ENCODE measurements around the gene GSTA4. TPM values are rescaled to one million over a fixed set of nuclear protein-coding genes. Genes with fewer than 3 reads are reported as not detected.

GSTA4 gene
- total RNA-seq, 2 experiments from 2014 or later: 0.25 TPM; not detected in 1

DNA sequence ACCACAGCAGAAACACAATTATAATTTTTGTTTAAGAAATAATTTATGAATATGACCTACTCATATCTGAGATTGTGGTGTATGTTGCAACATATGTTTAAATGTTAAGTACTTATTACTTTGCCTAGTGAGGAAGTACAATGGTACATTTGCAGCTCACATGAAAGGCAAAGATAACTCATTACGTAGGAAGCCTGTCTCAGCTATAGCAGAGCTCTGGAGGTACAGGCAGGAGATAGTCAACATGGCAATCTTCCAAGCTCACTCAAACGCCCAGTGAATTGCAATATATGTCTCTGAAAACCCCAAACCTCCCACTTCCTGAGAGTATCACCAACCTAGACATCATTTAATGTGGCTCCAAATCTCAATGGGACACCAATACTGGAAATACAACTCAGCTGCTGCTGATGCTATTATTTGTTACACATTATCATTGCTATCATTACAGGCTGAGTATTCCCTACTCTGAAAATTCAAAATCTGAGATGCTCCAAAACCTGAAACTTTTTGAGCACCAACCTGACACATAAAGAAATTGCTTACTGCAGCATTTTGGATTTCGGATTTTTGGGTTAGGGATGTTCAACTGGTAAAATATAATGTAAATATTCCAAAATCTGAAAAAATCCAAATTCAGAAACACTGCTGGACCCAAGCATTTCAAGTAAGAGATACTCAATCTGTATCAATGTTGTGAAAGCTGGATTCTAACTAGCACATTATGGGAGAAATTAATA lies 25.1 kb upstream of the GSTA4 start:
- ChIA-PET CTCF (no interaction called here), POLR2A (no interaction called here)
- H3K36me3 Mint-ChIP-seq (ENCODE audit: low read depth): peaks cover 65% of the 10 kb centered on the region
- H3K9me3 ChIP-seq (ENCODE audit: control insufficient read depth in 1 of 2, insufficient read depth in 1 of 2, low read length in 2 of 2): no peaks in the 10 kb centered on the region
- no peak for TF ChIP-seq CTCF (IDR thresholded peaks at IDR 0.05)
- no peaks in the 10 kb centered on the region for H3K27me3 ChIP-seq (ENCODE audit: control insufficient read depth in 1 of 2, insufficient read depth in 2 of 2, low read length in 2 of 2)
- H3K27ac Mint-ChIP-seq: no peak overlapping the region
- H3K27ac ChIP-seq (ENCODE audit: low read depth in 1 of 2, low read length in 2 of 2): no peak overlapping the region
- H3K4me1 Mint-ChIP-seq (ENCODE audit: low read depth): peaks cover 20% of the 10 kb centered on the region
- DNase-seq (no peak), ATAC-seq (ENCODE audit: poor library complexity) (peak; percentile 58)
- H3K4me3 Mint-ChIP-seq: no peak overlapping the region
- intact Hi-C loops (cut with DNase I, micrococcal nuclease): no loop called here
- no peaks in the 10 kb centered on the region for H3K27me3 Mint-ChIP-seq
- H3K36me3 ChIP-seq (ENCODE audit: insufficient read depth, low read length): peaks cover 33% of the 10 kb centered on the region
- no peaks in the 10 kb centered on the region for H3K9me3 Mint-ChIP-seq
- no peaks in the 10 kb centered on the region for H3K4me1 ChIP-seq (ENCODE audit: insufficient read depth, low read length)
- H3K4me3 ChIP-seq (ENCODE audit: low read length): no peak overlapping the region

- H3K9me3 Mint-ChIP-seq: no peaks in the 10 kb centered on the region
- H3K27me3 Mint-ChIP-seq: no peaks in the 10 kb centered on the region
- no peaks in the 10 kb centered on the region for H3K27me3 ChIP-seq (ENCODE audit: control insufficient read depth in 1 of 2, insufficient read depth in 2 of 2, low read length in 2 of 2)
- CTCF ChIA-PET: no interaction called here
- POLR2A ChIA-PET: interaction anchor here (1.0 kb wide), 1 partner anchor 11 kb away, joined by 3 read pairs; no protein-coding TSS in a partner anchor
- H3K27ac ChIP-seq (ENCODE audit: low read depth in 1 of 2, low read length in 2 of 2): no peak overlapping the region
- peaks cover 41% of the 10 kb centered on the region for H3K36me3 ChIP-seq (ENCODE audit: insufficient read depth, low read length)
- no peak overlapping the region for H3K4me3 ChIP-seq (ENCODE audit: low read length)
- intact Hi-C loops (cut with DNase I, micrococcal nuclease): no loop called here
- DNase-seq (no peak), ATAC-seq (ENCODE audit: poor library complexity) (no peak)
- H3K4me3 Mint-ChIP-seq: no peak overlapping the region
- peaks cover 15% of the 10 kb centered on the region for H3K4me1 Mint-ChIP-seq (ENCODE audit: low read depth)
- TF ChIP-seq CTCF (IDR thresholded peaks at IDR 0.05): no peak
- H3K36me3 Mint-ChIP-seq (ENCODE audit: low read depth): peaks cover 76% of the 10 kb centered on the region
- no peak overlapping the region for H3K27ac Mint-ChIP-seq
- H3K4me1 ChIP-seq (ENCODE audit: insufficient read depth, low read length): no peaks in the 10 kb centered on the region
- no peaks in the 10 kb centered on the region for H3K9me3 ChIP-seq (ENCODE audit: control insufficient read depth in 1 of 2, insufficient read depth in 1 of 2, low read length in 2 of 2)
Measured at GRCh38 chr6:53018446-53018845, 23.4 kb upstream of the GSTA4 start.

GRCh38 chr6:53015486-53015885 lies 20.4 kb upstream of the GSTA4 start:
- no peaks in the 10 kb centered on the region for H3K9me3 ChIP-seq (ENCODE audit: control insufficient read depth in 1 of 2, insufficient read depth in 1 of 2, low read length in 2 of 2)
- H3K4me1 ChIP-seq (ENCODE audit: insufficient read depth, low read length): no peaks in the 10 kb centered on the region
- no peak for DNase-seq
- Mint-ChIP-seq H3K27me3 (no peaks in the 10 kb centered on the region), H3K4me1 (ENCODE audit: low read depth) (peaks cover 6% of the 10 kb centered on the region), H3K9me3 (no peaks in the 10 kb centered on the region), H3K4me3 (no peak overlapping the region), H3K27ac (no peak overlapping the region), H3K36me3 (ENCODE audit: low read depth) (peaks cover 89% of the 10 kb centered on the region)
- H3K27me3 ChIP-seq (ENCODE audit: control insufficient read depth in 1 of 2, insufficient read depth in 2 of 2, low read length in 2 of 2): no peaks in the 10 kb centered on the region
- ChIA-PET POLR2A (no interaction called here), CTCF (no interaction called here)
- TF ChIP-seq CTCF (IDR thresholded peaks at IDR 0.05): no peak
- H3K36me3 ChIP-seq (ENCODE audit: insufficient read depth, low read length): peaks cover 66% of the 10 kb centered on the region
- intact Hi-C loops (cut with DNase I, micrococcal nuclease): no loop called here
- ATAC-seq (ENCODE audit: poor library complexity): no peak
- no peak overlapping the region for H3K27ac ChIP-seq (ENCODE audit: low read depth in 1 of 2, low read length in 2 of 2)
- no peak overlapping the region for H3K4me3 ChIP-seq (ENCODE audit: low read length)

Measured in CD4-positive, alpha-beta T cell (primary cell).